SK-N-MC (cell line): Measurements from ENCODE around the gene MOK.

Experiments
- EZH2 ChIP-seq: fragments of 200-600 bp; sonication (generic); IDR thresholded peaks from one replicate; pipeline ENCODE4 v1.6.1; 2017; ENCODE audit warnings: antibody characterized with exemption
- POLR2AphosphoS5 ChIP-seq: IDR thresholded peaks from 2 replicates; pipeline ENCODE4 v1.6.1; 2012; ENCODE audit warnings: mild to moderate bottlenecking, low read depth, low read length, borderline replicate concordance

DNA sequence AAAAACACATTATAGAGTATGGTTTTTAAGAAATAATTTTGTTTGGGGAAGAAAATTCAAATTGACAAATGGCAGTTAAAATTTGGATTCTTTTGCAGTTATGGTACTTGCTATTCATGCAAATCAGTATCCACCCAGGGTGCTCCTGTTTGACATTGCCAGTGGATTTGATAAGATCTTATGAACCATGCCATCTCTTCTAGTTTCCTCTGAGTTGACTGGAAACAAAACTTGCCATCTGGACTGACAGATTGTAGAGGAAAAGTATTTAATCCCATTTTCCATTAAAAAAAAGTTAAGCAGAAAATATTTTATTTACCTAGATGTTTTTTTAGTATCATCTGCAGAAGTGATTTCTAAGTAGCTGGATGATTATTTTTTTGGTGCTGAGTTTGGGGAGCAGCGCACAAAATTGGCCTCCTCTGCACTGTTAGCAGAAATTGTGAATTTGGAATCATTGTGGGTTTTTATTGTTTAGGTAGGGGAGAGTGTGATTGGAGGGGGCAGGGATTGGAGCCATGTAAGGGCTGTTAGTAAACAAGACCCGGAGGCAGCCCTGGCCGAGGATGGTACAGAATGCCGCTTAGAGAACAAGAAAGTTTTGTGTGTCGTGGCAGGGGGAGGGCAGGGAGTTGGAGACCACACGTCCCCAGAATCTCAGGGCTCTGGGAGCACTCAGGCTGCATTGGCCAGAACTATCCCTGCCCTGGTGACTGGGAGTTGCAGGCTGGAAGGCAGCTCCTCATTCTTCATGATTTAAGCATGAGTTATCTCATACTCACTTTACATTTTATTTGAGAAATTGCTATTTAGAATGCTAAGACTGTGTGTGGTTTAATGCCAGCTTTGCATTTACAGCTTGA lies 108.7 kb downstream of the MOK start:
- TF ChIP-seq POLR2AphosphoS5 (no peak), EZH2 (no peak)
